Nephron progenitor cell (in vitro differentiated cells): Measurements from ENCODE around the gene IFNAR1.
A peak's percentile ranks its signal among the peaks of the same experiment; 100 is the strongest.

Experiments used
- DNase-seq: peaks from one replicate; pipeline ENCODE4 v3.0.0; 2021
- H3K27ac Mint-ChIP-seq: 2 replicates; pipeline ENCODE4 v1.8.0; 2021; ENCODE audit warnings: mild to moderate bottlenecking, moderate library complexity, mixed read lengths
- H3K27me3 Mint-ChIP-seq: 2 replicates; pipeline ENCODE4 v1.8.0; 2021; ENCODE audit warnings: mild to moderate bottlenecking, low read depth, mixed read lengths; ENCODE audit not compliant: poor library complexity
- H3K36me3 Mint-ChIP-seq: 2 replicates; pipeline ENCODE4 v1.8.0; 2021; ENCODE audit warnings: low read depth, mixed read lengths
- H3K4me1 Mint-ChIP-seq: 2 replicates; pipeline ENCODE4 v1.8.0; 2021; ENCODE audit warnings: mixed read lengths
- H3K4me3 Mint-ChIP-seq: 2 replicates; pipeline ENCODE4 v1.8.0; 2021; ENCODE audit warnings: mild to moderate bottlenecking, moderate library complexity, mixed read lengths
- H3K9me3 Mint-ChIP-seq: 2 replicates; pipeline ENCODE4 v1.8.0; 2021; ENCODE audit warnings: mild to moderate bottlenecking, moderate library complexity, mixed read lengths
- TF ChIP-seq, protein P1 (sequence below): fragments of 200-600 bp; sonication (generic); IDR thresholded peaks from 2 replicates; pipeline ENCODE4 v1.5.0; 2021; ENCODE audit warnings: antibody characterized with exemption

Gene IFNAR1

DNA sequence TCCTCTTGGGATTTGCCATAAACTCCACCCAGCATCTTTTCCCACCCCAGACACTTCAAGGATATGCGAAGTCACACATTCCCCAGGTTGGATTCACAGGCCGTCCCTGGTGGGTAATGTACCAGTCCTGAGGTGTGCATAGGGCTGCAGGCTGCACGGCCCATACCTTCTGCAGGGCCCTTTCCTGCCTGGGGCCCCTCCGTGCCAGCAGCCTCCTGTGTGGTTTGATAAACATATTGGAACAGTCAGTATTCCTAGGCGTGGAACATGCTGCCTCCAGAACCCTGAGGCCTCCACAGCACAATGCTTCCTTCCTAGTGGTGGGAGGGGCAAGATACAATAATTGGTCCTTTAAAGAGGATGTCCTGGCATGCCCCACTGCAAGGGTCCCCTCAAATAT lies 32.0 kb upstream of the IFNAR1 start:
- H3K4me1 Mint-ChIP-seq = peaks cover 10% of the 10 kb centered on the region
- H3K36me3 Mint-ChIP-seq = no peaks in the 10 kb centered on the region
- H3K27me3 Mint-ChIP-seq = peaks cover 3% of the 10 kb centered on the region
- no peaks in the 10 kb centered on the region for H3K9me3 Mint-ChIP-seq
- H3K4me3 Mint-ChIP-seq = no peak overlapping the region
- no peak for DNase-seq
- TF ChIP-seq, protein P1, sequence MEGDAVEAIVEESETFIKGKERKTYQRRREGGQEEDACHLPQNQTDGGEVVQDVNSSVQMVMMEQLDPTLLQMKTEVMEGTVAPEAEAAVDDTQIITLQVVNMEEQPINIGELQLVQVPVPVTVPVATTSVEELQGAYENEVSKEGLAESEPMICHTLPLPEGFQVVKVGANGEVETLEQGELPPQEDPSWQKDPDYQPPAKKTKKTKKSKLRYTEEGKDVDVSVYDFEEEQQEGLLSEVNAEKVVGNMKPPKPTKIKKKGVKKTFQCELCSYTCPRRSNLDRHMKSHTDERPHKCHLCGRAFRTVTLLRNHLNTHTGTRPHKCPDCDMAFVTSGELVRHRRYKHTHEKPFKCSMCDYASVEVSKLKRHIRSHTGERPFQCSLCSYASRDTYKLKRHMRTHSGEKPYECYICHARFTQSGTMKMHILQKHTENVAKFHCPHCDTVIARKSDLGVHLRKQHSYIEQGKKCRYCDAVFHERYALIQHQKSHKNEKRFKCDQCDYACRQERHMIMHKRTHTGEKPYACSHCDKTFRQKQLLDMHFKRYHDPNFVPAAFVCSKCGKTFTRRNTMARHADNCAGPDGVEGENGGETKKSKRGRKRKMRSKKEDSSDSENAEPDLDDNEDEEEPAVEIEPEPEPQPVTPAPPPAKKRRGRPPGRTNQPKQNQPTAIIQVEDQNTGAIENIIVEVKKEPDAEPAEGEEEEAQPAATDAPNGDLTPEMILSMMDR = no peak
- no peak overlapping the region for H3K27ac Mint-ChIP-seq

DNA sequence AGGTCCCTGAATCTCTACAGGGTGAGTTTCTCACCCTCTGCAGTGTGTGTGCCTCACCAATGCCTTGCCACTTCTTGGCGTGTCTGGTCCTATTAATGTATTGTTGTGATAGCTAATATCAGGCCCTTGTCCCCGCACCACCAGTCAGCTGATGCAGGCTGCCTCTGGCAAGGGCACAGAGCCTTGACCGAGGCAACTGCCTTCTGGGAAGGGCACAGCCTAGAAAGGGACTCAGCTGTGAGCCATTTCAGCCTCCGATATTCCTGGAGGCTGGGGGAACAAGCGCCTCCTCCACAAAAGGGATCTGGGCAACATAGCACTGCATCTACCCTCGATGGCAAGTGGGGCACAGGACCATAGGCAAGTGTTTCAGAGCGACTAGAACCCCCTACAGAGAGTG lies 31.6 kb upstream of the IFNAR1 start:
- DNase-seq = no peak
- no peaks in the 10 kb centered on the region for H3K9me3 Mint-ChIP-seq
- peaks cover 3% of the 10 kb centered on the region for H3K27me3 Mint-ChIP-seq
- peaks cover 4% of the 10 kb centered on the region for H3K36me3 Mint-ChIP-seq
- no peak overlapping the region for H3K4me3 Mint-ChIP-seq
- H3K4me1 Mint-ChIP-seq = peaks cover 10% of the 10 kb centered on the region
- H3K27ac Mint-ChIP-seq = peak overlapping the region; percentile 68
- TF ChIP-seq, protein P1 = no peak

DNA sequence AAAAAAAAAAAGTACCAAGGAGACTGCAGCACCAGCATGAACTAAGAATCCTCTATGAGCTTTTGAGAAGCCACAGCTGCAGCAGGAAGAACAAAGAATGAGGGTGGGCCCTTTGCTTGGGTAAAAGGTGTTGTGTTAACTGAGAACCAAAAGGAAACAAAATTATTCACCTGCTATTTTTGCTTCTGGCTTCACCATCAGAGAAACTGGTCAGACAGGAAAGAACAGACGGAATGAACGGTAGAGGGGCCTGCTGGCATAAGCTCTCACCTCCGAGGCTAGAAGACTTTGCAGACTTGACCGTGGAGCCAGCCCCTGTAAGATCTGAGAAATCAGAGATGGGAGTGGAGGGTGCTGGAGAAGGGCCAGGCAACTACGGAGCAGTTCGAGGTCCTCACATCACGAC lies 31.0 kb upstream of the IFNAR1 start:
- no peak for DNase-seq
- H3K4me3 Mint-ChIP-seq = no peak overlapping the region
- peaks cover 10% of the 10 kb centered on the region for H3K4me1 Mint-ChIP-seq
- TF ChIP-seq, protein P1 = no peak
- peaks cover 2% of the 10 kb centered on the region for H3K27me3 Mint-ChIP-seq
- peak overlapping the region; percentile 6 for H3K27ac Mint-ChIP-seq
- peaks cover 4% of the 10 kb centered on the region for H3K36me3 Mint-ChIP-seq
- H3K9me3 Mint-ChIP-seq = no peaks in the 10 kb centered on the region

DNA sequence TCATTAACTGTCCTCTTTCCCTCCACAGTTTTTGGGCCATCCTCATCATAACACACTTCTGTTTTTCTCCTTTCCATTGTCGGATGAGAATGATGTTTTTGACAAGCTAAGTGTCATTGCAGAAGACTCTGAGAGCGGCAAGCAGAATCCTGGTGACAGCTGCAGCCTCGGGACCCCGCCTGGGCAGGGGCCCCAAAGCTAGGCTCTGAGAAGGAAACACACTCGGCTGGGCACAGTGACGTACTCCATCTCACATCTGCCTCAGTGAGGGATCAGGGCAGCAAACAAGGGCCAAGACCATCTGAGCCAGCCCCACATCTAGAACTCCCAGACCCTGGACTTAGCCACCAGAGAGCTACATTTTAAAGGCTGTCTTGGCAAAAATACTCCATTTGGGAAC lies 28.6 kb upstream of the IFNAR1 start:
- H3K27me3 Mint-ChIP-seq = no peaks in the 10 kb centered on the region
- H3K4me1 Mint-ChIP-seq = peaks cover 17% of the 10 kb centered on the region
- no peak overlapping the region for H3K4me3 Mint-ChIP-seq

DNA sequence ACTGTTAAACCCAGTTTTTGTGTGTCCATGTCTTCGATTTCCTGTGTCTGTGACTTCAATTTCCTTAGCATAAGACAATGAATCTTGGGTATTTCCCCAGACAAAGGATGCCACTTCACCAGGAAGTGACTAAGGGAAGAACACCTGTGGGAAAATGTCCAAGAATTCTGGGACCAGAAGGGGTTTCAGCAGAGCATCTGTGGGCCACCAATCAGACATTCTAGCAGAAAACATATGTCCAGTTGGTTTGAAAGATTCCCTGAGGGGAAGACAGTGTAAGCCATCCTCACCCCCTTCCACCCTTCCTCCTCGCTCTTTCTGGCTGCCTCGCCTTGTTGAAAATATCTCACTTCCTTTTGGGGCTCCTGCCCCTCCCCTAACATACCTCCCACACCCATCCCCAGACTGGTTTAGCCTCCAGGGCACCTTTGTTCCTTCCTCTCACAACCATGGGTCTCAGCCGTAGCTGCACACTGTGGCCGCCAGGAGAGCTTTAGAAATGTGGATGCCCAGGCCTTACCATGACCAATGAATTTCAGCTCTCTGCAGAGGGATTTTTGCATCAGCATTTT lies 25.5 kb upstream of the IFNAR1 start:
- no peak for DNase-seq
- no peak overlapping the region for H3K4me3 Mint-ChIP-seq
- H3K27ac Mint-ChIP-seq = no peak overlapping the region
- no peaks in the 10 kb centered on the region for H3K9me3 Mint-ChIP-seq
- TF ChIP-seq, protein P1 = no peak
- H3K36me3 Mint-ChIP-seq = peaks cover 4% of the 10 kb centered on the region
- H3K4me1 Mint-ChIP-seq = peaks cover 13% of the 10 kb centered on the region
- H3K27me3 Mint-ChIP-seq = no peaks in the 10 kb centered on the region

More for the DNA sequence above, 28.6 kb upstream of the IFNAR1 start:
- Mint-ChIP-seq H3K27ac (no peak overlapping the region), H3K9me3 (no peaks in the 10 kb centered on the region), H3K36me3 (peaks cover 4% of the 10 kb centered on the region)
- DNase-seq = no peak
- TF ChIP-seq, protein P1 = no peak
